Mononuclear cell (primary cell): Measurements from ENCODE around the gene ABHD1. TPM values are rescaled to one million over a fixed set of nuclear protein-coding genes. Genes with fewer than 3 reads are reported as not detected.
"Not testable (repeated sequence)": the region's sequence is repeated elsewhere in the genome, so short reads cannot be mapped to it uniquely, and the experiment has no call there.

Experiments used
- H3K27me3 ChIP-seq: 2 replicates; pipeline ENCODE4 v1.6.0; 2011; ENCODE audit warnings: low read length, control low read depth; ENCODE audit not compliant: insufficient read depth
- H3K4me1 ChIP-seq: 2 replicates; pipeline ENCODE4 v1.5.1; 2011; ENCODE audit warnings: mild to moderate bottlenecking, low read length, control low read depth; ENCODE audit not compliant: insufficient read depth
- H3K4me3 ChIP-seq: 2 replicates; pipeline ENCODE4 v1.5.1; 2011; ENCODE audit warnings: mild to moderate bottlenecking, low read length, moderate library complexity
- H3K9me3 ChIP-seq: 2 replicates; pipeline ENCODE4 v1.5.1; 2011; ENCODE audit warnings: low read depth, mild to moderate bottlenecking, control low read depth, low read length
- total RNA-seq: library from RNA; depleted of rRNA; stranded (reverse); fragments of >200 nt; gene quantifications from one replicate; pipeline ENCODE4 v1.2.3, GENCODE V29; 2012

The ABHD1 gene
- 0.10 TPM for total RNA-seq

- peak within 1 kb of the TSS; percentile 53 for H3K4me3 ChIP-seq
- H3K27me3 ChIP-seq, result peaks cover 15% of the 10 kb centered on the region
- no peaks in the 10 kb centered on the region for H3K9me3 ChIP-seq
- H3K4me1 ChIP-seq, result peaks cover 28% of the 10 kb centered on the region
Measured at GRCh38 chr2:27123302-27124150, at the start of gene ABHD1. Gene ABHD1, plus strand, starts transcription at chr2:27123815. Its CDS starts 134 bp downstream, at chr2:27123949.

GRCh38 chr2:27074738-27075565 is 48.7 kb upstream of the ABHD1 start:
- Histone ChIP-seq H3K9me3 (no peaks in the 10 kb centered on the region), H3K4me1 (peaks cover 58% of the 10 kb centered on the region), H3K4me3 (no peak overlapping the region), H3K27me3 (no peaks in the 10 kb centered on the region)

- H3K9me3 ChIP-seq, H3K4me3 ChIP-seq, H3K27me3 ChIP-seq: not testable (repeated sequence)
- peaks cover 52% of the 10 kb centered on the region for H3K4me1 ChIP-seq
Measured at GRCh38 chr2:27075566-27075871, 48.1 kb upstream of the ABHD1 start.

- no peaks in the 10 kb centered on the region for H3K9me3 ChIP-seq
- no peaks in the 10 kb centered on the region for H3K27me3 ChIP-seq
- peaks cover 54% of the 10 kb centered on the region for H3K4me1 ChIP-seq
- no peak overlapping the region for H3K4me3 ChIP-seq
Measured at GRCh38 chr2:27076323-27076722, 47.3 kb upstream of the ABHD1 start.

GRCh38 chr2:27077231-27077630 is 46.4 kb upstream of the ABHD1 start:
- Histone ChIP-seq H3K27me3 (no peaks in the 10 kb centered on the region), H3K4me3 (no peak overlapping the region), H3K4me1 (peaks cover 59% of the 10 kb centered on the region), H3K9me3 (no peaks in the 10 kb centered on the region)

GRCh38 chr2:27078267-27079194 is 45.1 kb upstream of the ABHD1 start, which contains the start of gene EMILIN1:
Gene EMILIN1, plus strand, starts transcription at chr2:27078615. Its CDS starts 451 bp downstream, at chr2:27079066.
- no peak within 1 kb of the TSS for H3K4me3 ChIP-seq
- no peaks in the 10 kb centered on the region for H3K27me3 ChIP-seq
- H3K4me1 ChIP-seq, result peaks cover 53% of the 10 kb centered on the region

GRCh38 chr2:27079233-27080139 is 44.1 kb upstream of the ABHD1 start:
- peaks cover 45% of the 10 kb centered on the region for H3K4me1 ChIP-seq

More at GRCh38 chr2:27078267-27079194, 45.1 kb upstream of the ABHD1 start, which contains the start of gene EMILIN1:
- H3K9me3 ChIP-seq, result no peaks in the 10 kb centered on the region

GRCh38 chr2:27080140-27080469 is 43.5 kb upstream of the ABHD1 start:
- H3K4me1 ChIP-seq, result peaks cover 44% of the 10 kb centered on the region
- no peaks in the 10 kb centered on the region for H3K9me3 ChIP-seq
- H3K27me3 ChIP-seq, result no peaks in the 10 kb centered on the region
- no peak overlapping the region for H3K4me3 ChIP-seq

More at GRCh38 chr2:27079233-27080139, 44.1 kb upstream of the ABHD1 start:
- Histone ChIP-seq H3K9me3 (no peaks in the 10 kb centered on the region), H3K27me3 (no peaks in the 10 kb centered on the region), H3K4me3 (no peak overlapping the region)

- H3K27me3 ChIP-seq, result no peaks in the 10 kb centered on the region
- H3K4me1 ChIP-seq, result peaks cover 44% of the 10 kb centered on the region
- no peaks in the 10 kb centered on the region for H3K9me3 ChIP-seq
- H3K4me3 ChIP-seq, result no peak overlapping the region
Measured at GRCh38 chr2:27080603-27080936, 43.0 kb upstream of the ABHD1 start.

GRCh38 chr2:27081984-27082772 is 41.4 kb upstream of the ABHD1 start:
- Histone ChIP-seq H3K9me3 (no peaks in the 10 kb centered on the region), H3K4me1 (peaks cover 45% of the 10 kb centered on the region), H3K27me3 (no peaks in the 10 kb centered on the region), H3K4me3 (no peak overlapping the region)

- no peaks in the 10 kb centered on the region for H3K27me3 ChIP-seq
- H3K4me3 ChIP-seq, result no peak overlapping the region
- peaks cover 50% of the 10 kb centered on the region for H3K4me1 ChIP-seq
- H3K9me3 ChIP-seq, result no peaks in the 10 kb centered on the region
Measured at GRCh38 chr2:27082773-27083409, 40.7 kb upstream of the ABHD1 start.

- Histone ChIP-seq H3K4me3 (no peak overlapping the region), H3K4me1 (peaks cover 50% of the 10 kb centered on the region), H3K27me3 (no peaks in the 10 kb centered on the region), H3K9me3 (no peaks in the 10 kb centered on the region)
Measured at GRCh38 chr2:27083410-27084296, 40.0 kb upstream of the ABHD1 start.
